DOHH2 (cell line): ENCODE results near the gene TPST1.

Experiments used
- H3F3A ChIP-seq: fragments of 200-600 bp; sonication (generic), shearing (Covaris generic); 2 replicates; pipeline ENCODE4 v1.6.0; 2016; ENCODE audit warnings: antibody characterized with exemption, mild to moderate bottlenecking; ENCODE audit not compliant: control insufficient read depth, insufficient read depth
- H3K27ac ChIP-seq: fragments of 200-600 bp; sonication (generic); 2 replicates; pipeline ENCODE4 v1.5.1; 2014; ENCODE audit warnings: low read depth, mild to moderate bottlenecking, low read length, moderate library complexity
- H3K27me3 ChIP-seq: fragments of 200-600 bp; sonication (generic); 2 replicates; pipeline ENCODE4 v1.6.1; 2014; ENCODE audit warnings: mild to moderate bottlenecking, low read length, mixed read lengths; ENCODE audit not compliant: control insufficient read depth
- H3K36me3 ChIP-seq: fragments of 200-600 bp; sonication (generic); 2 replicates; pipeline ENCODE4 v1.6.1; 2014; ENCODE audit warnings: mild to moderate bottlenecking, low read length, moderate library complexity, mixed read lengths; ENCODE audit not compliant: control insufficient read depth
- H3K4me1 ChIP-seq: fragments of 200-600 bp; sonication (generic); 2 replicates; pipeline ENCODE4 v1.6.1; 2014; ENCODE audit warnings: mild to moderate bottlenecking, low read length, mixed read lengths; ENCODE audit not compliant: control insufficient read depth
- H3K4me2 ChIP-seq: fragments of 200-600 bp; sonication (generic); 2 replicates; pipeline ENCODE4 v1.6.0; 2014; ENCODE audit warnings: mild to moderate bottlenecking, low read length, moderate library complexity
- H3K4me3 ChIP-seq: fragments of 200-600 bp; sonication (generic); 2 replicates; pipeline ENCODE4 v1.5.1; 2014; ENCODE audit warnings: mild to moderate bottlenecking, low read length, mixed read lengths
- H3K79me2 ChIP-seq: fragments of 200-600 bp; sonication (generic); 2 replicates; pipeline ENCODE4 v1.6.1; 2014; ENCODE audit warnings: mild to moderate bottlenecking, low read length, mixed read lengths; ENCODE audit not compliant: control insufficient read depth
- H3K9me2 ChIP-seq: fragments of 200-600 bp; sonication (generic); replicated peaks from 2 replicates; pipeline ENCODE4 v1.6.1; 2014; ENCODE audit warnings: mild to moderate bottlenecking, low read length, mixed read lengths; ENCODE audit not compliant: control insufficient read depth
- H3K9me3 ChIP-seq: fragments of 200-600 bp; sonication (generic); 2 replicates; pipeline ENCODE4 v1.6.1; 2014; ENCODE audit warnings: antibody characterized with exemption, low read length, mixed read lengths; ENCODE audit not compliant: control insufficient read depth, insufficient read depth
- H4K20me1 ChIP-seq: fragments of 200-600 bp; sonication (generic); 2 replicates; pipeline ENCODE4 v1.6.0; 2014; ENCODE audit warnings: low read depth, mild to moderate bottlenecking, antibody characterized with exemption, low read length, moderate library complexity; ENCODE audit not compliant: control insufficient read depth, insufficient read depth
- EZH2phosphoT487 ChIP-seq: fragments of 200-600 bp; sonication (generic); IDR thresholded peaks from 2 replicates; pipeline ENCODE4 v1.6.1; 2017; ENCODE audit warnings: borderline replicate concordance, mild to moderate bottlenecking, antibody characterized with exemption, low read length, moderate library complexity, mixed read lengths
- TF ChIP-seq, protein P1 (sequence below): fragments of 200-600 bp; sonication (generic); IDR thresholded peaks from one replicate; pipeline ENCODE4 v1.5.1; 2014; ENCODE audit warnings: antibody characterized with exemption, mild to moderate bottlenecking, low read depth, low read length; ENCODE audit not compliant: poor library complexity, severe bottlenecking

TPST1 gene

DNA sequence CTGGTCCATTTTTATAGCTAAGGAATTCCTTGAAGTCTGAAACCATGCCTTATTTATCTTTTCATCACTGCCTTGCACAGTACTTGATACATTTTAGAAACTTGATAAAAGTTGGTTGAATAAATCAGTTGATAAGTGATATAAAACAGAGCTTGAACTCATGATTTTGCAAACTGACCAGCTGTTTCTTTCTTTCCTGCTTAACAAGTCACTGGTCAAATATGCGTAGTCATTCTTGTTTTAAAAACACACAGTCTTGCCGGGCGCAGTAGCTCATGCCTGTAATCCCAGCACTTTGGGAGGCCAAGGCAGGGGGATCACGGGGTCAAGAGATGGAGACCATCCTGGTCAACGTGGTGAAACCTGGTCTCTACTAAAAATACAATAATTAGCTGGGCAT lies 6.3 kb downstream of the TPST1 start:
- Histone ChIP-seq H3K36me3 (no peaks in the 10 kb centered on the region), H3K4me2 (no peak overlapping the region), H3K4me1 (peaks cover 8% of the 10 kb centered on the region), H3F3A (no peaks in the 10 kb centered on the region), H3K4me3 (no peak overlapping the region), H4K20me1 (no peaks in the 10 kb centered on the region), H3K27me3 (peaks cover 34% of the 10 kb centered on the region), H3K27ac (no peak overlapping the region), H3K79me2 (no peaks in the 10 kb centered on the region), H3K9me3 (no peaks in the 10 kb centered on the region), H3K9me2 (no peaks in the 10 kb centered on the region)
- no peak for TF ChIP-seq EZH2phosphoT487
- TF ChIP-seq, protein P1, sequence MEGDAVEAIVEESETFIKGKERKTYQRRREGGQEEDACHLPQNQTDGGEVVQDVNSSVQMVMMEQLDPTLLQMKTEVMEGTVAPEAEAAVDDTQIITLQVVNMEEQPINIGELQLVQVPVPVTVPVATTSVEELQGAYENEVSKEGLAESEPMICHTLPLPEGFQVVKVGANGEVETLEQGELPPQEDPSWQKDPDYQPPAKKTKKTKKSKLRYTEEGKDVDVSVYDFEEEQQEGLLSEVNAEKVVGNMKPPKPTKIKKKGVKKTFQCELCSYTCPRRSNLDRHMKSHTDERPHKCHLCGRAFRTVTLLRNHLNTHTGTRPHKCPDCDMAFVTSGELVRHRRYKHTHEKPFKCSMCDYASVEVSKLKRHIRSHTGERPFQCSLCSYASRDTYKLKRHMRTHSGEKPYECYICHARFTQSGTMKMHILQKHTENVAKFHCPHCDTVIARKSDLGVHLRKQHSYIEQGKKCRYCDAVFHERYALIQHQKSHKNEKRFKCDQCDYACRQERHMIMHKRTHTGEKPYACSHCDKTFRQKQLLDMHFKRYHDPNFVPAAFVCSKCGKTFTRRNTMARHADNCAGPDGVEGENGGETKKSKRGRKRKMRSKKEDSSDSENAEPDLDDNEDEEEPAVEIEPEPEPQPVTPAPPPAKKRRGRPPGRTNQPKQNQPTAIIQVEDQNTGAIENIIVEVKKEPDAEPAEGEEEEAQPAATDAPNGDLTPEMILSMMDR = no peak

DNA sequence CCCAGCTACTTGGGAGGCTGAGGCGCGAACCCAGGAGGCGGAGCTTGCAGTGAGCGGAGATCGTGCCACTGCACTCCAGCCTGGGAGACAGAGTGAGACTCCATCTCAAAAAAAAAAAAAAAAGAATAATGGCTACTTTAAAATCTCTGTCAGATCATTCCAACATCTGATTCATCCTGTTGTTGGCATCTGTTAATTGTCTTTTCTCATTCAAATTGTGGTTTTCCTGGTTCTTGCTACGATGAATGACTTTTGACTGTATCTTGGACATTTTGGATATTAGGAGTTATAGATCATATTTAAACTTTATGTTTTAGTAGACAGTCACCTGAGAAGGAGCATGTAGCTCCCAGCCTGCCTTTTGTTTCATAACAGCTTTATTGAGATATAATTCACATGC lies 8.5 kb downstream of the TPST1 start:
- no peak overlapping the region for H3K4me2 ChIP-seq

DNA sequence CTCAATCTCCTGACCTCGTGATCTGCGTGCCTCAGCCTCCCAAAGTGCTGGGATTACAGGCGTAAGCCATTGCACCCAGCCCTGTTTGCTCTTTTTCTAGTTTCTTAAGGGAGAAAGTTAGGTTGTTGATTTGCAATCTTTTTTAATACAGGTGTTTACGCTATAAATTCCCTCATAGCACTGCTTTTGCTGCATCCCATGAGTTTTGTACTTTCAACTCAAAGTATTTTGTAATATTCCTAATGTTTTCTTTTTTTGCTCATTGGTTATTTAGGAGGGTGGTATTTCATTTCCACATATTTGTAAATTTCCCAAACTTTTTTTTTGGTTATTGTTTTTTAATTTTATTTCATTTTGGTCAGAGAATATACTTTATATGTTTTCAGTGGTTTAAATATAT lies 11.6 kb downstream of the TPST1 start:
- no peaks in the 10 kb centered on the region for H3K27me3 ChIP-seq
- no peak overlapping the region for H3K4me2 ChIP-seq
- H3K4me3 ChIP-seq = no peak overlapping the region
- H3K36me3 ChIP-seq = no peaks in the 10 kb centered on the region
- no peaks in the 10 kb centered on the region for H3K4me1 ChIP-seq
- H3F3A ChIP-seq = no peaks in the 10 kb centered on the region
- H3K27ac ChIP-seq = no peak overlapping the region
- no peaks in the 10 kb centered on the region for H3K79me2 ChIP-seq
- no peaks in the 10 kb centered on the region for H4K20me1 ChIP-seq
- H3K9me3 ChIP-seq = no peaks in the 10 kb centered on the region
- H3K9me2 ChIP-seq = no peaks in the 10 kb centered on the region
- TF ChIP-seq EZH2phosphoT487 = no peak
- TF ChIP-seq, protein P1 = no peak

More for the DNA sequence above, 8.5 kb downstream of the TPST1 start:
- H3F3A ChIP-seq = no peaks in the 10 kb centered on the region
- peaks cover 14% of the 10 kb centered on the region for H3K27me3 ChIP-seq
- no peaks in the 10 kb centered on the region for H3K9me3 ChIP-seq
- H3K4me3 ChIP-seq = no peak overlapping the region
- H4K20me1 ChIP-seq = no peaks in the 10 kb centered on the region
- H3K36me3 ChIP-seq = no peaks in the 10 kb centered on the region
- no peaks in the 10 kb centered on the region for H3K79me2 ChIP-seq
- TF ChIP-seq, protein P1 = no peak
- TF ChIP-seq EZH2phosphoT487 = no peak
- H3K4me1 ChIP-seq = no peaks in the 10 kb centered on the region
- H3K27ac ChIP-seq = no peak overlapping the region
- no peaks in the 10 kb centered on the region for H3K9me2 ChIP-seq

DNA sequence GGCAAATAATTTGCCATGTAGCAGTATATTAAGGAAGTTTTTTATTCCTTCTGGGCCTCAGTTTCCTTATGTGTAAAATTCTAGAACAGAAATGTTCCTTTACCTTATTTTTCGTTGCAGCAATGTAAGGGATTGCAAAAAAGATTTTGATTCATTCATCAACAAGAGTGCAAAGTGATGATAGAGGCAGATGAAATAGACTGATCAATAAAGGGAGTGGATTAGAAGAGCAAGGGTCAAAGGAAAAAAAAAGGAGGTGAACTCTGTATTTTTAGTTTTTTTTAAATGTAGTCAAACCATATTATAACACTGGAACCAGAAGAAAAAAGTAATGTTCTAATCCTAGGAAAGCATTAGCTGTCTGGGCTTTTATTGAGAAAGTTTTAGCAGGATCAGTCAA lies 14.7 kb downstream of the TPST1 start:
- H3F3A ChIP-seq = no peaks in the 10 kb centered on the region
- TF ChIP-seq EZH2phosphoT487 = no peak
- TF ChIP-seq, protein P1 = no peak
- H3K36me3 ChIP-seq = no peaks in the 10 kb centered on the region
- peaks cover 4% of the 10 kb centered on the region for H3K27me3 ChIP-seq
- H3K9me2 ChIP-seq = no peaks in the 10 kb centered on the region
- H3K4me1 ChIP-seq = no peaks in the 10 kb centered on the region
- H3K9me3 ChIP-seq = no peaks in the 10 kb centered on the region
- no peak overlapping the region for H3K27ac ChIP-seq
- no peak overlapping the region for H3K4me3 ChIP-seq
- H3K4me2 ChIP-seq = no peak overlapping the region
- H3K79me2 ChIP-seq = no peaks in the 10 kb centered on the region
- no peaks in the 10 kb centered on the region for H4K20me1 ChIP-seq
